GM06990 (cell line): Measurements from ENCODE around the gene CTDSP2.
A peak's percentile ranks its signal among the peaks of the same experiment; 100 is the strongest.
"Not testable (repeated sequence)": the region's sequence is repeated elsewhere in the genome, so short reads cannot be mapped to it uniquely, and the experiment has no call there.

ENCODE experiments used
- DNase-seq: peaks from one replicate; pipeline ENCODE4 v3.0.0-alpha.2; 2011; ENCODE audit not compliant: insufficient read length; ENCODE audit errors: extremely low read depth
- H3K27me3 ChIP-seq: replicated peaks from 2 replicates; pipeline ENCODE4 v1.6.0; 2011; ENCODE audit warnings: low read length; ENCODE audit not compliant: control insufficient read depth, insufficient read depth
- H3K36me3 ChIP-seq: 2 replicates; pipeline ENCODE4 v1.5.1; 2011; ENCODE audit warnings: low read length; ENCODE audit not compliant: control insufficient read depth, insufficient read depth
- H3K4me3 ChIP-seq: replicated peaks from 2 replicates; pipeline ENCODE4 v1.5.1; 2011; ENCODE audit warnings: low read depth, mild to moderate bottlenecking, control low read depth, low read length
- TF ChIP-seq, protein P1 (sequence below): IDR thresholded peaks from 2 replicates; pipeline ENCODE4 v1.5.1; 2011; ENCODE audit warnings: low read length, control low read depth, mild to moderate bottlenecking, inconsistent platforms; ENCODE audit not compliant: insufficient read depth, poor library complexity, severe bottlenecking

CTDSP2 gene

DNA sequence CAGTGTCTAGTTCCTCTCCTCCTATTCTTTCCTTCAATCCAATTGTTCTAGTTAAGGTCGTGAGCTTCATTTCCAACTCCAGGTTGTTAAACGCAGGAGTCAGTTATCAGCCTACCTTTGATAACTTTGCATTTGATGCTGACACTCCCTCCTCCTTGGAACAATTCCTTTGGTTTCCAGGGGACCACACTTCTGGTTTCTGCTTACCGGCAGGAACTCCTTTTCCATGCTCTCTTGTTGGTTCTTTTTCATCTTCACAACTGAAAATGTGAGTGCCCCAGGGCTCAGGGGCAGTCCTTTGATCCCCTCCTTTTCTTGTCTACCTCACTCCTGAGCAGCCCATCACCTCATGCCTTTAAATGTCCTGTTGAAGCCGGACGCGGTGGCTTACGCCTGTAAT lies 69.2 kb downstream of the CTDSP2 start:
- Histone ChIP-seq H3K27me3 (no peaks in the 10 kb centered on the region), H3K36me3 (no peaks in the 10 kb centered on the region), H3K4me3 (no peak overlapping the region)
- no peak for DNase-seq
- TF ChIP-seq, protein P1, sequence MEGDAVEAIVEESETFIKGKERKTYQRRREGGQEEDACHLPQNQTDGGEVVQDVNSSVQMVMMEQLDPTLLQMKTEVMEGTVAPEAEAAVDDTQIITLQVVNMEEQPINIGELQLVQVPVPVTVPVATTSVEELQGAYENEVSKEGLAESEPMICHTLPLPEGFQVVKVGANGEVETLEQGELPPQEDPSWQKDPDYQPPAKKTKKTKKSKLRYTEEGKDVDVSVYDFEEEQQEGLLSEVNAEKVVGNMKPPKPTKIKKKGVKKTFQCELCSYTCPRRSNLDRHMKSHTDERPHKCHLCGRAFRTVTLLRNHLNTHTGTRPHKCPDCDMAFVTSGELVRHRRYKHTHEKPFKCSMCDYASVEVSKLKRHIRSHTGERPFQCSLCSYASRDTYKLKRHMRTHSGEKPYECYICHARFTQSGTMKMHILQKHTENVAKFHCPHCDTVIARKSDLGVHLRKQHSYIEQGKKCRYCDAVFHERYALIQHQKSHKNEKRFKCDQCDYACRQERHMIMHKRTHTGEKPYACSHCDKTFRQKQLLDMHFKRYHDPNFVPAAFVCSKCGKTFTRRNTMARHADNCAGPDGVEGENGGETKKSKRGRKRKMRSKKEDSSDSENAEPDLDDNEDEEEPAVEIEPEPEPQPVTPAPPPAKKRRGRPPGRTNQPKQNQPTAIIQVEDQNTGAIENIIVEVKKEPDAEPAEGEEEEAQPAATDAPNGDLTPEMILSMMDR: no peak

DNA sequence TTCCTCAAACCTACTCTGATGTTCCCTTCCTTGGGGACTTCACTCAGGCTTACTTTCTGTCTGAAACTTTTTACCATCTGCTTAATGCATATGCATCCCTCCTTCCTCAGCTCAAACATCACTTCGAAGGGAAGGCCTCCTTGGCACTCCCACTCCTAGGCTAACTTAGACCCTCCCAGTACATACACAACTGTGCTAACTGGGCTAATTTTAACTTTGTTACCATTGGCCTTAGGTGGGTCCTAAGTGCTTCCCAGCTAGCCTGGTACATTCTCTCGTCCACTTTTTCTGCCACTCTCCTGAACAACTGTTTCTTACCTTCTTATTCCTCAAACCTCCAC lies 70.3 kb downstream of the CTDSP2 start:
- no peak overlapping the region for H3K4me3 ChIP-seq
- no peaks in the 10 kb centered on the region for H3K36me3 ChIP-seq
- no peaks in the 10 kb centered on the region for H3K27me3 ChIP-seq
- no peak for DNase-seq
- TF ChIP-seq, protein P1: no peak

DNA sequence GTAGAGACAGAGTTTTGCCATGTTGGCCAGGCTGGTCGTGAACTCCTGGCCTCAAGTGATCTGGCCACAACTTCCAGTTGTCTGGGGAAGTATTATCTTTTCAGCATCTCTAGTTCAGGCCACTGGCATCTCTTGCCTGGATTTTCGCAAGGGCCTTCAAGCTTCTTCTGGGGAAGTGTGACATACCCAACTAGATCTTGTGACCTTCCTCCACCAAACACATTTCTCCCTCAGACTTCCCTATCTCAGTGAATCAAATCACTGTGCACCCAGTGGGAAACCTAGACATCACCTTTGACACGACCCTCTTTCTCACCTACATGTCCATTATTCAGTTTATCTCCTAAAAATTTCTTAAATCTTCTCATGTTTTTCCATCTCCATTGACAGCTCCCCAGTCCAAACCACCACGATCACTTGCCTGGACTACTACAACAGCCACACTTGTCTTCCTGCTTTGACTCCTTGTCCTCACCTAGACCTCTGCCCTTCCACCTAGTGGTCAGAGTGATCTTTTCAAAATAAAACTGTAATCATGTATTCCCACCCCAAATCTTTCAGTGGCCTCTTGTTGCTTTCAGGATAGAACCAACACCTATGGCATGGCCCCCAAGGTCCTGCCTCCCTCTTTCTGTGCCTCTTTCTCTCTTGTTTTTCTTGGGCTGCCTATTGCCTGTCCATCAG lies 70.8 kb downstream of the CTDSP2 start:
- TF ChIP-seq, protein P1: peak; percentile 17

DNA sequence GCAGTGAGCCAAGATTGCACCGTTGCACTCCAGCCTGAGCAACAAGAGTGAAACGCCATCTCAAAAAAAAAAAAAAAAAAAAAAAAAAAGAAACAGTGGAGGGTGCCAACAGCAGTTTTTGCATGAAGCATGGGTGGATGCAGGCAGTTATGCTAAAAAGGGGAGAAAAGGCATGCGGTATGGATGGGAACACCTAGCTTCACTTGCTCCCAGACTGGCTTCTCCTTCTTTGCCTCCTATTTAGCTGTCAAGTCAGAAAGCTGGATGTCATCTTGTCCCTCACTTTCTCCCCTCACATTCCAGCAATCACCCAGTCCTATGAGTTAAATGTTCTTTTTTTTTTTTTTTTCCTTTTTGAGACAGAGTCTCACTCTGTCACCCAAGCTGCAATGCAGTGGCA lies 71.5 kb downstream of the CTDSP2 start:
- Histone ChIP-seq H3K27me3 (no peaks in the 10 kb centered on the region), H3K4me3 (no peak overlapping the region), H3K36me3 (peaks cover 2% of the 10 kb centered on the region; the same call in 1 of the 2 replicates)
- DNase-seq: no peak
- TF ChIP-seq, protein P1: no peak

More for the DNA sequence above, 70.8 kb downstream of the CTDSP2 start:
- DNase-seq: no peak
- H3K36me3 ChIP-seq: peaks cover 2% of the 10 kb centered on the region; the same call in 1 of the 2 replicates
- H3K4me3 ChIP-seq: no peak overlapping the region
- no peaks in the 10 kb centered on the region for H3K27me3 ChIP-seq

DNA sequence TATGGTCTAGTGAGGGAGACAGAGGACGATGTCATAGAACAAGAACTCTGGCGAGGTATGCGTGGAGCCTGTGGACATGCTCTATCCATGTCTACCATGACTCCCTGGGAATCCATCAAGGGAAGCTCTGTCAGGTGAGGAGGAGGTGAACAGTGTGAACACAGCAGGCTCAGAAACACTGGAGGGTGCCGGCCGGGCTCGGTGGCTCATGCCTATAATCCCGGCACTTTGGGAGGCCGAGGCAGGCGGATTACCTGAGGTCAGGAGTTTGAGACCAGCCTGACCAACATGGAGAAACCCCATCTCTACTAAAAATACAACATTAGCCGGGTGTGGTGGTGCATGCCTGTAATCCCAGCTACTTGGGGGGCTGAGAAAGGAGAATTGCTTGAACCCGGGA lies 71.9 kb downstream of the CTDSP2 start:
- not testable (repeated sequence) for H3K36me3 ChIP-seq, H3K4me3 ChIP-seq, H3K27me3 ChIP-seq, DNase-seq

DNA sequence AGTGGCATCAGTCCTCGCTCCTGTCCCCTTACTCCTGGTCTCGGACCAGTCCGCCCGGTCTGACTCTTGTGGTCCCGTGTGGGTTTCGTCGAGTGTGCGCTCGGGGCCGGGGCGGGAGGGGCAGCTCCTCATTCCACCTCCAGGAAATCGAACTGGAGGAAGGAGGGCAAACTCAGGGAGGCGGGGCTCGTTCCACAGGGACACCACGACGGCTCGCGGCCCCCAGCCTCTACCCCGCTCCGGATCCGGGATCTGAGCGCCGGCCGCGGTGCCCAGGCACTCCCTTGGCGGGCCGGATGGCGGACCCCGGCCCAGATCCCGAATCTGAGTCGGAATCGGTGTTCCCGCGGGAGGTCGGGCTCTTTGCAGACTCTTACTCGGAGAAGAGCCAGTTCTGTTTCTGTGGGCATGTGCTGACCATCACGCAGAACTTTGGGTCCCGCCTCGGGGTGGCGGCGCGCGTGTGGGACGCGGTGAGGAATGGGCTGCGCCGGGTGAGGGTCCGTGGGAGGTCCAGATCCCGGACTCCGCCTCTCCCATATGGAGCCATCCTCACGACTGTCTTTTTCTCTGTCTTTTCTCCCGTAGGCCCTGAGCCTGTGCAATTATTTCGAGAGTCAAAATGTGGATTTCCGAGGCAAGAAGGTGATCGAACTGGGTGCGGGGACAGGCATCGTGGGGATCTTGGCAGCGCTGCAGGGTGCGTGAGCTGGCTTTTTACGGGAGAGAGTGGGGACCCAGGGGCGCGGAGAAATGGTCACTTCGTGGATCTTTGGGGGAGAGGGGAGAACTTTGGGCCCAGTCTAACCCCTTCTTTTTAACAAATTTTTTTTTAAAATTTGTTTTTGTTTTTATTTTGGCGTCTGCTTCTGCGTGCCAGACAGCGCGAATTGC lies 73.9 kb downstream of the CTDSP2 start, which contains the start of gene EEF1AKMT3:
EEF1AKMT3 (plus strand) TSS at position 186 of the 894 bp plus-strand sequence; CDS start at position 297, 111 bp downstream.
- peak within 1 kb of the TSS; percentile 78 for H3K4me3 ChIP-seq
- no peak for DNase-seq

More for the DNA sequence above, 73.9 kb downstream of the CTDSP2 start, which contains the start of gene EEF1AKMT3:
- Histone ChIP-seq H3K27me3 (no peaks in the 10 kb centered on the region), H3K36me3 (peaks cover 4% of the 10 kb centered on the region)
- TF ChIP-seq, protein P1: no peak
